ENCODE data around the gene PPEF2.

The PPEF2 gene

DNA sequence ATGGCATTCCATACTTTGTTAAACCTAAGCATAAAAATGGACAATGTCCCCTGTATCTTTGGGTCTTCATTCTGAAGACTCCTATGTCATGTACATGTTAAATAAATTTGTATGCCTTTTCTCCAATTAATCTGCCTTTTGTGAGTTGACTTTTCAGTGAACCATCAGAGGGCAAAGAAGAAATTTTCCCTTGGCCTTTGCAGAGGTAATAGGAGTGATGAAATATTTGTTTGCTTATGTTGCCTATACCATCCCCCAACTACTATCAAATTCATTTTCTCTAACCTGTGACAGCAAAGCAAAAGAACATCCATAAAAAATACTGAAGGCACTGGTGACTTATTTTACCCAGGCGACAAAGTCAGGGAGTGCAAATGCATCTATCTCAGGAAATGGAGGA lies 20.3 kb upstream of the PPEF2 start:
- TF ChIP-seq YY1 (IDR thresholded peaks at IDR 0.05; ENCODE audit: low read depth) (no peak), CEBPB (IDR thresholded peaks at IDR 0.05) (no peak), TEAD4 (IDR thresholded peaks at IDR 0.05) (no peak), TCF12 (IDR thresholded peaks at IDR 0.05; ENCODE audit: low read depth) (no peak), EP300 (IDR thresholded peaks at IDR 0.05; ENCODE audit: borderline replicate concordance) (no peak), FOXM1 (IDR thresholded peaks at IDR 0.05; ENCODE audit: borderline replicate concordance, low read depth) (no peak), RAD21 (IDR thresholded peaks at IDR 0.05; ENCODE audit: low read depth) (no peak), ZBTB7A (IDR thresholded peaks at IDR 0.05; ENCODE audit: low read depth) (no peak), NFIC (IDR thresholded peaks at IDR 0.05) (no peak), EGR1 (IDR thresholded peaks at IDR 0.05) (no peak), TAF1 (IDR thresholded peaks at IDR 0.05; ENCODE audit: low read depth) (no peak), CREB1 (IDR thresholded peaks at IDR 0.05; ENCODE audit: low read depth) (no peak)
- TF ChIP-seq, protein P1, sequence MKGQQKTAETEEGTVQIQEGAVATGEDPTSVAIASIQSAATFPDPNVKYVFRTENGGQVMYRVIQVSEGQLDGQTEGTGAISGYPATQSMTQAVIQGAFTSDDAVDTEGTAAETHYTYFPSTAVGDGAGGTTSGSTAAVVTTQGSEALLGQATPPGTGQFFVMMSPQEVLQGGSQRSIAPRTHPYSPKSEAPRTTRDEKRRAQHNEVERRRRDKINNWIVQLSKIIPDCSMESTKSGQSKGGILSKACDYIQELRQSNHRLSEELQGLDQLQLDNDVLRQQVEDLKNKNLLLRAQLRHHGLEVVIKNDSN (IDR thresholded peaks at IDR 0.05): no peak
- TF ChIP-seq, protein P2, sequence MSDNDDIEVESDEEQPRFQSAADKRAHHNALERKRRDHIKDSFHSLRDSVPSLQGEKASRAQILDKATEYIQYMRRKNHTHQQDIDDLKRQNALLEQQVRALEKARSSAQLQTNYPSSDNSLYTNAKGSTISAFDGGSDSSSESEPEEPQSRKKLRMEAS (IDR thresholded peaks at IDR 0.05): no peak
- TF ChIP-seq, protein P3, sequence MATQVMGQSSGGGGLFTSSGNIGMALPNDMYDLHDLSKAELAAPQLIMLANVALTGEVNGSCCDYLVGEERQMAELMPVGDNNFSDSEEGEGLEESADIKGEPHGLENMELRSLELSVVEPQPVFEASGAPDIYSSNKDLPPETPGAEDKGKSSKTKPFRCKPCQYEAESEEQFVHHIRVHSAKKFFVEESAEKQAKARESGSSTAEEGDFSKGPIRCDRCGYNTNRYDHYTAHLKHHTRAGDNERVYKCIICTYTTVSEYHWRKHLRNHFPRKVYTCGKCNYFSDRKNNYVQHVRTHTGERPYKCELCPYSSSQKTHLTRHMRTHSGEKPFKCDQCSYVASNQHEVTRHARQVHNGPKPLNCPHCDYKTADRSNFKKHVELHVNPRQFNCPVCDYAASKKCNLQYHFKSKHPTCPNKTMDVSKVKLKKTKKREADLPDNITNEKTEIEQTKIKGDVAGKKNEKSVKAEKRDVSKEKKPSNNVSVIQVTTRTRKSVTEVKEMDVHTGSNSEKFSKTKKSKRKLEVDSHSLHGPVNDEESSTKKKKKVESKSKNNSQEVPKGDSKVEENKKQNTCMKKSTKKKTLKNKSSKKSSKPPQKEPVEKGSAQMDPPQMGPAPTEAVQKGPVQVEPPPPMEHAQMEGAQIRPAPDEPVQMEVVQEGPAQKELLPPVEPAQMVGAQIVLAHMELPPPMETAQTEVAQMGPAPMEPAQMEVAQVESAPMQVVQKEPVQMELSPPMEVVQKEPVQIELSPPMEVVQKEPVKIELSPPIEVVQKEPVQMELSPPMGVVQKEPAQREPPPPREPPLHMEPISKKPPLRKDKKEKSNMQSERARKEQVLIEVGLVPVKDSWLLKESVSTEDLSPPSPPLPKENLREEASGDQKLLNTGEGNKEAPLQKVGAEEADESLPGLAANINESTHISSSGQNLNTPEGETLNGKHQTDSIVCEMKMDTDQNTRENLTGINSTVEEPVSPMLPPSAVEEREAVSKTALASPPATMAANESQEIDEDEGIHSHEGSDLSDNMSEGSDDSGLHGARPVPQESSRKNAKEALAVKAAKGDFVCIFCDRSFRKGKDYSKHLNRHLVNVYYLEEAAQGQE (IDR thresholded peaks at IDR 0.05; ENCODE audit: low read depth): no peak

DNA sequence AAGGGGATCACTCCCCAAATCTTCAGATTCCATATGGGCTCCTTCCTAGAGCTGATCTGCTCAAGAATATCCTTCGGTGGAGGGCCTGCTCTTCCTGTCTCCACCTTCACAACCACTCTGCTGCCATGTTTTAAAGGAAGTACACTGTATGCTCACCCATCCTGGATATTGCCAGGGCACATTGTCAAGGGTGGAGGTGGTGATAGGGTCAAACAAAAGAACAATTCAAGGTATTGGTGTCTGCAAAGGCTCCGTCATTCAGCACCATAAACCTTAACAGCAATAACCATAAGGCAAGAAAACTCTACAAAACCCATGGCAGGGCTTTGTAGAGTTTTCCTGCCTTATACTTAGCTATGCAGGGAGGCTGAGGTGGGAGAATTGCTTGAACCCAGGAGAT lies 19.7 kb upstream of the PPEF2 start:
- TF ChIP-seq TAF1 (IDR thresholded peaks at IDR 0.05; ENCODE audit: low read depth) (no peak), CREB1 (IDR thresholded peaks at IDR 0.05; ENCODE audit: low read depth) (no peak), TCF12 (IDR thresholded peaks at IDR 0.05; ENCODE audit: low read depth) (no peak), TEAD4 (IDR thresholded peaks at IDR 0.05) (no peak), RAD21 (IDR thresholded peaks at IDR 0.05; ENCODE audit: low read depth) (no peak), EGR1 (IDR thresholded peaks at IDR 0.05) (no peak), ZBTB7A (IDR thresholded peaks at IDR 0.05; ENCODE audit: low read depth) (no peak), YY1 (IDR thresholded peaks at IDR 0.05; ENCODE audit: low read depth) (no peak), FOXM1 (IDR thresholded peaks at IDR 0.05; ENCODE audit: borderline replicate concordance, low read depth) (no peak), NFIC (IDR thresholded peaks at IDR 0.05) (no peak), EP300 (IDR thresholded peaks at IDR 0.05; ENCODE audit: borderline replicate concordance) (no peak), CEBPB (IDR thresholded peaks at IDR 0.05) (no peak)
- TF ChIP-seq, protein P3 (IDR thresholded peaks at IDR 0.05; ENCODE audit: low read depth): no peak
- TF ChIP-seq, protein P2 (IDR thresholded peaks at IDR 0.05): no peak
- TF ChIP-seq, protein P1 (IDR thresholded peaks at IDR 0.05): no peak

DNA sequence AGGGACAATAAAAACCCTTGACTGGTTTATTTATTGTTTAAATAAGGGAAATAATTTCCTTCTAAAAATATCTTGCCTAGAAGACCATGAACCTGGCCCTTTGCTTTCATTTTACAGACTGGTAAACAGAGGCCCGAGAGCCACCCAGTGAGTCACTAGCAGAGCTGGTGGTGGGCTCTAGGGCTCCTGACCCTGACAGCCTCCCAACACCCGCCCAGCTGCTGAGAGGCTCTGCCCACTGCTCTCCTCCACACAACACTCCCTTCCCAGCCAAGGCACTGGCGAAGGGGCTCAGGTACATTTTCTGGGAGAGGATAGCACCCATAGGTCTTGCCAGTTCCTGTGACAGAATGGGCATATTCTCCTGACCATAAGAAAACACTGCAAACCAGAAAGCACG lies 18.1 kb upstream of the PPEF2 start:
- TF ChIP-seq FOXM1 (IDR thresholded peaks at IDR 0.05; ENCODE audit: borderline replicate concordance, low read depth) (no peak), TAF1 (IDR thresholded peaks at IDR 0.05; ENCODE audit: low read depth) (no peak), RAD21 (IDR thresholded peaks at IDR 0.05; ENCODE audit: low read depth) (no peak)

DNA sequence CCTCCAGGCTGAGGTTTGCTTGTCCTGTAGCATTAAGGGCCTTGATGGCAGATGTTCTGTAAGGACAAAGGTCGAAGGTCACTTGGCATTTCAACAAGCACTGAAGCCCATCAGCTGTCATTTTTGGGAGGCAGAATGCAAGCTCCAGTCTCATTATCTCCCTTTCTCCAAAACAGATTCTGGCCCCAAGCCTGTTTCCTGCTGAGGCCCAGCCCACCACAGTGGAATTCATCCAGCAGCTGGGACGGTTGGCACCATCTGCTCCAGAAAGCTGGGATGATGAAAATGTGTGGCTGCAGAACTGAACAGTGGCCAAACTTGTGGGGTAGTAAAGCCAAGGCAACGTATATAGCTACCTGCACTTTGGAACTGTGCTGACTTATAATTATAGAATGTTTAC lies 17.7 kb upstream of the PPEF2 start:
- TF ChIP-seq EP300 (IDR thresholded peaks at IDR 0.05; ENCODE audit: borderline replicate concordance): no peak
- TF ChIP-seq TAF1 (IDR thresholded peaks at IDR 0.05; ENCODE audit: low read depth): no peak
- TF ChIP-seq, protein P2 (IDR thresholded peaks at IDR 0.05): no peak
- TF ChIP-seq TCF12 (IDR thresholded peaks at IDR 0.05; ENCODE audit: low read depth): no peak
- TF ChIP-seq FOXM1 (IDR thresholded peaks at IDR 0.05; ENCODE audit: borderline replicate concordance, low read depth): no peak
- TF ChIP-seq RAD21 (IDR thresholded peaks at IDR 0.05; ENCODE audit: low read depth): no peak
- no peak for TF ChIP-seq EGR1 (IDR thresholded peaks at IDR 0.05)
- TF ChIP-seq, protein P1 (IDR thresholded peaks at IDR 0.05): no peak
- no peak for TF ChIP-seq CEBPB (IDR thresholded peaks at IDR 0.05)
- TF ChIP-seq NFIC (IDR thresholded peaks at IDR 0.05): no peak
- TF ChIP-seq ZBTB7A (IDR thresholded peaks at IDR 0.05; ENCODE audit: low read depth): no peak
- TF ChIP-seq, protein P3 (IDR thresholded peaks at IDR 0.05; ENCODE audit: low read depth): no peak
